ENCODE data around the gene TLCD4. TPM values are rescaled to one million over a fixed set of nuclear protein-coding genes. Genes with fewer than 3 reads are reported as not detected.
A peak's percentile ranks its signal among the peaks of the same experiment; 100 is the strongest.
"Not testable (repeated sequence)": the region's sequence is repeated elsewhere in the genome, so short reads cannot be mapped to it uniquely, and the experiment has no call there.

Gene TLCD4
- total RNA-seq, 2 experiments from 2014 or later, result 0.07 to 0.12 TPM

- CTCF ChIA-PET, result interaction anchor here (1.3 to 1.5 kb wide), 2 partner anchors 155 to 227 kb away, joined by 3 to 4 read pairs; no protein-coding TSS in a partner anchor
- no peaks in the 10 kb centered on the region for H3K9me3 Mint-ChIP-seq
- no peaks in the 10 kb centered on the region for H3K36me3 Mint-ChIP-seq (ENCODE audit: low read depth)
- DNase-seq, result no peak
- no peaks in the 10 kb centered on the region for H3K4me1 Mint-ChIP-seq (ENCODE audit: low read depth)
- intact Hi-C loops (cut with micrococcal nuclease), result no loop called here
- no peak overlapping the region for H3K27ac Mint-ChIP-seq
- no peak overlapping the region for H3K4me3 Mint-ChIP-seq
- H3K27me3 Mint-ChIP-seq (ENCODE audit: low read depth), result peaks cover 2% of the 10 kb centered on the region
Observed at GRCh38 chr1:95080879-95081278, 36.3 kb upstream of the TLCD4 start.

- H3K27me3 Mint-ChIP-seq (ENCODE audit: low read depth), result no peaks in the 10 kb centered on the region
- H3K4me1 Mint-ChIP-seq (ENCODE audit: low read depth), result no peaks in the 10 kb centered on the region
- H3K27ac Mint-ChIP-seq, result no peak overlapping the region
- DNase-seq, result peak; percentile 38
- intact Hi-C loops (cut with micrococcal nuclease), result loop anchor here (1.0 kb wide), 1 partner anchor 150 kb away; the partner anchor contains the start of gene RWDD3
- no peaks in the 10 kb centered on the region for H3K36me3 Mint-ChIP-seq (ENCODE audit: low read depth)
- H3K4me3 Mint-ChIP-seq, result no peak overlapping the region
- CTCF ChIA-PET, result interaction anchor here (0.6 to 2.8 kb wide), 24 partner anchors 10 to 279 kb away, joined by 3 to 18 read pairs (median 4); partner anchors contain the start of genes ALG14 and RWDD3
- no peaks in the 10 kb centered on the region for H3K9me3 Mint-ChIP-seq
Observed at GRCh38 chr1:95084317-95085176, 32.6 kb upstream of the TLCD4 start.

GRCh38 chr1:95085376-95085775 is 31.8 kb upstream of the TLCD4 start:
- CTCF ChIA-PET, result interaction anchor here (0.6 to 2.8 kb wide), 15 partner anchors 11 to 280 kb away, joined by 3 to 18 read pairs (median 3); partner anchors contain the start of genes ALG14 and RWDD3
- Mint-ChIP-seq H3K27ac (no peak overlapping the region), H3K9me3 (peaks cover 2% of the 10 kb centered on the region), H3K4me3 (no peak overlapping the region), H3K4me1 (ENCODE audit: low read depth) (no peaks in the 10 kb centered on the region), H3K27me3 (ENCODE audit: low read depth) (no peaks in the 10 kb centered on the region), H3K36me3 (ENCODE audit: low read depth) (no peaks in the 10 kb centered on the region)
- intact Hi-C loops (cut with micrococcal nuclease), result no loop called here
- no peak for DNase-seq

DNA sequence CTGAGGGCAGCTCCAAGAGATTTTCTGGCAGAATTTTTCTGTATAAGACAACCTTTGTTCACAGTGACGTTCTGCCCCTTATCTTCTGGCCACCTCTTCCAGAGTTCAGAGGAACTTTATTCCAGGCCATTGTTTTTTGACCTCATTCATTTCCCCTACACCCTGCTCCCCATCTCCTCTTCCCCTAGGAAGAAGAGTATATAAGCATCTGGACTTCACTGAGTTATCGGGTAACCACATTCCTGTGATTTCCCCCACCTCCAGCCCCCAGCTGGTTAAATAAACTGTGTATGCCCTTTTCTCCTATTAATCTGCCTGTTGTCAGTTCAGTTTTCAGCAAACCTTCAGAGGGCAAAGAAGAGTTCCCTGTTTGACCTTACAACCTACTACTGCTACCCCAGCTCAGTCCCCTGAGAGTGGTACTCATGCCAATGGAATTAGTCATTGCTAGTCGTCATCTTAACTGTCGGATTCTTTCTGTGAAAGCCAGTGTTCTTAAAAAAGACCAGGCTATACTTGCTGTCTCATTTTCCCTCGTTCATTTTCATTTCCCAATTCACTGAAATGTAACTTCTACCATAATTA is 30.1 kb upstream of the TLCD4 start:
- no peaks in the 10 kb centered on the region for H3K36me3 Mint-ChIP-seq (ENCODE audit: low read depth)
- H3K27me3 Mint-ChIP-seq (ENCODE audit: low read depth), result peaks cover 2% of the 10 kb centered on the region
- no peaks in the 10 kb centered on the region for H3K4me1 Mint-ChIP-seq (ENCODE audit: low read depth)
- peaks cover 2% of the 10 kb centered on the region for H3K9me3 Mint-ChIP-seq
- no peak overlapping the region for H3K4me3 Mint-ChIP-seq
- CTCF ChIA-PET, result no interaction called here
- H3K27ac Mint-ChIP-seq, result no peak overlapping the region
- no peak for DNase-seq
- intact Hi-C loops (cut with micrococcal nuclease), result no loop called here

GRCh38 chr1:95088303-95088702 is 28.9 kb upstream of the TLCD4 start:
- H3K4me1 Mint-ChIP-seq (ENCODE audit: low read depth), result no peaks in the 10 kb centered on the region
- peaks cover 2% of the 10 kb centered on the region for H3K9me3 Mint-ChIP-seq
- peaks cover 5% of the 10 kb centered on the region for H3K27me3 Mint-ChIP-seq (ENCODE audit: low read depth)
- H3K4me3 Mint-ChIP-seq, result no peak overlapping the region
- CTCF ChIA-PET, result interaction anchor here (0.7 kb wide), 1 partner anchor 557 kb away, joined by 3 read pairs; no protein-coding TSS in a partner anchor
- H3K36me3 Mint-ChIP-seq (ENCODE audit: low read depth), result no peaks in the 10 kb centered on the region
- H3K27ac Mint-ChIP-seq, result no peak overlapping the region
- no peak for DNase-seq
- intact Hi-C loops (cut with micrococcal nuclease), result no loop called here

- Mint-ChIP-seq H3K36me3 (ENCODE audit: low read depth) (no peaks in the 10 kb centered on the region), H3K9me3 (peaks cover 2% of the 10 kb centered on the region), H3K27me3 (ENCODE audit: low read depth) (peaks cover 5% of the 10 kb centered on the region), H3K4me1 (ENCODE audit: low read depth) (no peaks in the 10 kb centered on the region), H3K27ac (no peak overlapping the region), H3K4me3 (no peak overlapping the region)
- no peak for DNase-seq
- CTCF ChIA-PET, result no interaction called here
- intact Hi-C loops (cut with micrococcal nuclease), result no loop called here
Observed at GRCh38 chr1:95089650-95090287, 27.4 kb upstream of the TLCD4 start.

DNA sequence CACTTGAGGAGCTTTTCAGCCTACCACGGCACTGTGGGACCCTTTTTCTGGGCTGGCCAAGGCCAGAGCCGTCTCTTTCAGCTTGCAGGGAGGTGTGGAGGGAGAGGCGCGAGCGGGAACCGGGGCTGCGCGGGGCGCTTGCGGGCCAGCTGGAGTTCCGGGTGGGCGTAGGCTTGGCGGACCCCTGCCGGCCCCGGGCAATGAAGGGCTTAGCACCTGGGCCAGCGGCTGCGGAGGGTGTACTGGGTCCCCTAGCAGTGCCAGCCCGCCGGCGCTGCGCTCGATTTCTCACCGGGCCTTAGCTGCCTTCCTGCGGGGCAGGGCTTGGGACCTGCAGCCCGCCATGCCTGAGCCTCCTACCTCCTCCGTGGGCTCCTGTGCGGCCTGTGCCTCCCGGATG is 25.9 kb upstream of the TLCD4 start:
- H3K4me1 Mint-ChIP-seq (ENCODE audit: low read depth); CTCF ChIA-PET; H3K27ac Mint-ChIP-seq; intact Hi-C loops (cut with micrococcal nuclease); H3K9me3 Mint-ChIP-seq; H3K36me3 Mint-ChIP-seq (ENCODE audit: low read depth); H3K4me3 Mint-ChIP-seq; H3K27me3 Mint-ChIP-seq (ENCODE audit: low read depth); DNase-seq: not testable (repeated sequence)

- H3K4me1 Mint-ChIP-seq (ENCODE audit: low read depth); H3K27ac Mint-ChIP-seq; intact Hi-C loops (cut with micrococcal nuclease); H3K36me3 Mint-ChIP-seq (ENCODE audit: low read depth); H3K9me3 Mint-ChIP-seq; H3K4me3 Mint-ChIP-seq; DNase-seq; H3K27me3 Mint-ChIP-seq (ENCODE audit: low read depth): not testable (repeated sequence)
- CTCF ChIA-PET, result interaction anchor here (0.6 kb wide), 1 partner anchor 22 kb away, joined by 3 read pairs; no protein-coding TSS in a partner anchor
Observed at GRCh38 chr1:95092891-95093290, 24.3 kb upstream of the TLCD4 start.

GRCh38 chr1:95093296-95093695 is 23.9 kb upstream of the TLCD4 start:
- Mint-ChIP-seq H3K27ac (no peak overlapping the region), H3K27me3 (ENCODE audit: low read depth) (peaks cover 5% of the 10 kb centered on the region), H3K4me1 (ENCODE audit: low read depth) (no peaks in the 10 kb centered on the region), H3K4me3 (no peak overlapping the region), H3K36me3 (ENCODE audit: low read depth) (no peaks in the 10 kb centered on the region), H3K9me3 (peaks cover 2% of the 10 kb centered on the region)
- CTCF ChIA-PET, result interaction anchor here (0.6 kb wide), 1 partner anchor 22 kb away, joined by 3 read pairs; no protein-coding TSS in a partner anchor
- no peak for DNase-seq
- intact Hi-C loops (cut with micrococcal nuclease), result no loop called here

GRCh38 chr1:95094923-95095322 is 22.2 kb upstream of the TLCD4 start:
- Mint-ChIP-seq H3K4me1 (ENCODE audit: low read depth) (no peaks in the 10 kb centered on the region), H3K27ac (no peak overlapping the region), H3K9me3 (no peaks in the 10 kb centered on the region), H3K36me3 (ENCODE audit: low read depth) (no peaks in the 10 kb centered on the region), H3K27me3 (ENCODE audit: low read depth) (peaks cover 7% of the 10 kb centered on the region), H3K4me3 (no peak overlapping the region)
- CTCF ChIA-PET, result no interaction called here
- no peak for DNase-seq
- intact Hi-C loops (cut with micrococcal nuclease), result no loop called here

DNA sequence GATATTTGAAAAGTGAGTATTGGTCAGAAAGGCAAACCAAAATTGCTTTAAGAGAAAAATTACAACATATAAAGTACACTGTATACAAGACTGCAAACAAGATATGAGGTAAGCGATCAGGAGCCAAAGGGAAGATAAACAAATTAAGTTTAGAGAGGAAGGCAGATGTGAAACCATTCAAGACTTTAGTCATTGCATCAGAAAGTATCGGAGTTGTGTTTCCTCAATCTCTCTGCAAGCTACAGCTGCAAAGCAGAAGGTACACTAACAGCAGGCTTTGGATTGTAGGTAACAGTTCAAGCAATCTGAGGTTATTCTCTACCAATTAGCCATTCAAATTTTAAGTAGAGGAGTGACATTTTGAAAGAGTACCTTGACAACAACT is 21.3 kb upstream of the TLCD4 start:
- Mint-ChIP-seq H3K4me1 (ENCODE audit: low read depth) (no peaks in the 10 kb centered on the region), H3K27me3 (ENCODE audit: low read depth) (peaks cover 7% of the 10 kb centered on the region), H3K36me3 (ENCODE audit: low read depth) (no peaks in the 10 kb centered on the region)

GRCh38 chr1:95096218-95096841 is 20.8 kb upstream of the TLCD4 start:
- no peak overlapping the region for H3K27ac Mint-ChIP-seq
- intact Hi-C loops (cut with micrococcal nuclease), result no loop called here
- peaks cover 5% of the 10 kb centered on the region for H3K27me3 Mint-ChIP-seq (ENCODE audit: low read depth)
- no peaks in the 10 kb centered on the region for H3K9me3 Mint-ChIP-seq
- CTCF ChIA-PET, result interaction anchor here (1.3 kb wide), 1 partner anchor 13 kb away, joined by 4 read pairs; no protein-coding TSS in a partner anchor
- DNase-seq, result no peak
- H3K36me3 Mint-ChIP-seq (ENCODE audit: low read depth), result no peaks in the 10 kb centered on the region
- no peak overlapping the region for H3K4me3 Mint-ChIP-seq
- no peaks in the 10 kb centered on the region for H3K4me1 Mint-ChIP-seq (ENCODE audit: low read depth)

More for the DNA sequence above, 21.3 kb upstream of the TLCD4 start:
- H3K27ac Mint-ChIP-seq, result no peak overlapping the region
- CTCF ChIA-PET, result no interaction called here
- H3K9me3 Mint-ChIP-seq, result no peaks in the 10 kb centered on the region
- intact Hi-C loops (cut with micrococcal nuclease), result no loop called here
- no peak for DNase-seq
- no peak overlapping the region for H3K4me3 Mint-ChIP-seq

Data from activated naive CD4-positive, alpha-beta T cell treated with anti-CD3 and anti-CD28 coated beads for 36 hours (primary cell).